Head of caudate nucleus (tissue), 42 donors: Measurements from ENCODE around the gene NFIX.

Experiments
- DNase-seq, 42 donors: peaks; one replicate each; pipeline versions ENCODE4 v3.0.0 to v3.0.0-alpha.2; 2020 to 2021; ENCODE audit warnings: mixed read lengths in 7 of 42
- intact Hi-C: fragments of 100-400 bp; cut with DNase I; formaldehyde crosslinking; loops from one replicate; pipeline ENCODE4 v1.15.0; 2022

The NFIX gene

DNA sequence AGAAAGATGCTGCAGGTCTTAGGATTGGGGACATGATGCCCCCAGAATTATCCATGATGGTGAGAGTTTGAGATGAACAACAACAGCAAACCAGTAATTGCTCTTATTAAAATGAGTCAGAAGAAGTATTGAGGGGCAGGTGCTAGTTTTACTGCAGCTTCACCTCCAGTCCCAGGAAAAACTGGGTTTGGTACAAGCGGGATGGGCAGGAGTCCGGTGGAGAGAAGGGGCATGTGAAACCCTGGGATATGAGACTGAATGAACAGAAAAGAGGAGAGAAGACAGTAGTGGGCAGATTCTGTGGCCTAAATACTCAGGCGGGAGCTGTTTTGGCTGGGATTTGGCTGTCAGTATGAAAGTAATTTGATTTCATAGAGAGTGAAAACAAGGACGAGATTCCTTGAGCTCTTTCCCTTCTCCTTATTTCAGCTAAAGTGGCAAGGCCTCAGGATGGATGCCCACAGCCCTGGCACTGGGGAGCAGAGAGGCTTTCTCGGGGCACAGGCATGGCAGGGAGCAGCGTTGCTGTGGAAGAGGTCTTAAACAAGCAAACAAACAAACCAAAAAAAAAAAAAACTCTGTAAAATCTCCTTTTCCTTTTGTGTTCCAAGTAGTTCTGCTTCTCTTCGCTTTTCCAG lies 30.7 kb downstream of the NFIX start:
- DNase-seq, result peak in 8 of 42 donors; percentile 44 to 73 (median 60)
- intact Hi-C loops, result loop anchor here (5.0 kb wide), 1 partner anchor 36 kb away; no protein-coding TSS in a partner anchor

DNA sequence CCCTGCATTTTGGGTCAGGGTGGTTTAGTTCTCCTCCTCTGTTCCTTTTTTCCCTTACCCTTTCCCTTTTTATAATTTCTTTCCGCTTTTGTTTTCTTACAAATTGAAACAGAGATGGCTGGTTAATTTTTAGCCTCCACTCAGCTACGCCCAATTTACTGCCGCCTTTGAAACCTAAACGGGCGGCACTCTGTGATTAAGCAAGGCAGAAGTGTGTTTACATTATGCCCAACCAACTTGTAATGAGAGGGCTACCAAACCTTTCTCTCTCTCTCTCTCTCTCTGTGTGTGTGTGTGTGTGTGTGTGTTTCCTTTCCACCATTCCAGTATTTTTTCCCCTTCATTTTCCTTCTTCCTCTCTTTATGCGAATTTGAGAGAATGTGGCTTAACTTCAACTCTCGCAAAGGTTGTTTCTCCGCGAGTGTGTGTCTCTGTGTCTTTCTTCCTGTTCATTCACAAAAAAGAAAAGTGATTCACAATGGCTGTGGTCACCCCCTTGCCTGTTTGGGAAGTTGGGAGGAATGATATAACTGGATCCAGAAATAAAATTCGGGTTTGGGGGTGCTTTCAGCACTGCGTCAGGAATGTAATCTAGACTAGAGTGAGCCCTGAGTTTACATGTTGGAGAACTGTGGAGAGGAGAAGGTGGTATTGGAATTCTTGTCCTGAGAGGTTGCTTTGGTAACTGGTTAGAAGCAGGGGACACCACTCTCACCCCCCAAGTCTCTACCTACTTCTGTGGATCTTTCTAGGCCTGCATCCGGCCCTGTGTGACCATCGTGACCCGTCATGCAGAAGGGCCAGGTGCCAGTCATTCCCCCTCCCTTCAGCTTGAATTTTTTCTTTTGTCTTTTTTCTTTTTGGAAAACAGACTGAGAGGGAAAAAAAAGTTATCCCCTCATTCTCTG lies 31.4 kb downstream of the NFIX start:
- peak in 1 of 42 donors; percentile 46 for DNase-seq
- intact Hi-C loops, result loop anchor here (5.0 kb wide), 1 partner anchor 36 kb away; no protein-coding TSS in a partner anchor

DNA sequence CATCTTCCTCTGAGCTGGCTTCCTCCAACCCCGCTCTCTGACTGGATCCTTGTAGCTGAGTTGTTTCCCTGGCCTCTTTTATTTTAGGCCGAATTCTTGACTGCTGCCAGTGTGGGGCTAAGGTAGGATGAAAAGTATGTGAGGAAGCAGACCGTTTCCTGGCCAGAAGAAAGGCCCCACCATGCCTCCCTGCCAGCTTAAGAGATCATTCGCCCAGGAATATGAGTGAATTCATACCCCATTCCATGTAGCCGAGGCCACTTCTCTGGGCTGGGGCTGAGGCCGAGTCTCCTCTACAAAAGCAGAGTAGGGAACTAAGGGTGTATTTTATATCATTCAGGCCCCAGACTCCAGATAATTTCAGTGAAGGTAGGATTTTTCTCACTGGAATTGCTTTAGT lies 32.3 kb downstream of the NFIX start:
- DNase-seq, result no peak
- intact Hi-C loops, result loop anchor here (5.0 kb wide), 1 partner anchor 35 kb away; no protein-coding TSS in a partner anchor

DNA sequence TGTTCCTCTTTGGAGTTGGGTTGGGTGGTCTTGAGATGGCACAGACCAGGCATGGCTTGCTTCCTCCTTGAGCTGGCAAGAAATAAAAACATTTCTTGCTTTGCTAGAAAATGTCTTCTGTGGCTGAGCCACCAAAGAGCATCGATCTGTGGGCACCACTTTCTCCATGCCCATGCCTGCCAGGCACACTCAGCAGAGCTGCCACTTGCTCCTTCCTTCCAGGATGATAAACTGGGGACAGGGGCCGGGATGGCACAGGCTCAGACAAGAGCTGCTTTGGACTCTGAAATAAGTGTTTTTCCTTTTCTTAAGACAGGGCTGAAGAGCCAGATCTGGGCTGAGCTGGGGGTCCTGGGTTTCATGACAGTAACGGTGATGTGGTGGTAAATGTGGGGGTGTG lies 32.8 kb downstream of the NFIX start:
- intact Hi-C loops, result loop anchor here (5.0 kb wide), 1 partner anchor 34 kb away; no protein-coding TSS in a partner anchor

DNA sequence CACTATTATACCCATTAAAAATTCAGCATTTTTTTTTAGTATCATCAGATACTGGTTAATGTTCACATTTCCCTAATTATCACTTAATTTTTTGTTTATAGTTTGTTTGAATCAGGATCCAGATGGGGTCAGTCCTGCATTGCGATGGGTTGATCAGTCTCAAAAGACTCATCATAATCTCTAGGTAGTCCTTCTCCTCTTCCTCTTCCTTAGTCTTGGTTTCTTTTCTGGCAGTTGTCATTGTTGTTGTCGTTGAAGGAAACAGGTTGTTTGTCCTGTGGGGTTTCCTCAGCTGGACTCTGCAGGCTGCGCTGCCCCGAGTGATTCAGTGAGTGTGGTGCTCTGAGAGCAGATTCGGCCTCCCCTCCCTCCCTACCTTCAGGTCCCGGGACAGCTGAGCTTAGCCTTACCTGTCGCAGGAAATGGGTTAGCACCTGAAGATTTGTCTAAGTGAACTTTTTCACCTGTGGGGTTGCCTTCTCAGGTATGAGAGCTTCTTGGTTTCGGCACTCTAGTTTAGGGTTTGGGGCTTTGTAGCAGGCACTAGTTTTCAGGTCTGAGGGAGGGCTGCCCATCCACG lies 34.1 kb downstream of the NFIX start:
- intact Hi-C loops, result loop anchor here (5.0 kb wide), 1 partner anchor 33 kb away; no protein-coding TSS in a partner anchor
- no peak for DNase-seq

More for the DNA sequence above, 32.8 kb downstream of the NFIX start:
- peak in 2 of 42 donors; percentile 9 to 39 for DNase-seq

DNA sequence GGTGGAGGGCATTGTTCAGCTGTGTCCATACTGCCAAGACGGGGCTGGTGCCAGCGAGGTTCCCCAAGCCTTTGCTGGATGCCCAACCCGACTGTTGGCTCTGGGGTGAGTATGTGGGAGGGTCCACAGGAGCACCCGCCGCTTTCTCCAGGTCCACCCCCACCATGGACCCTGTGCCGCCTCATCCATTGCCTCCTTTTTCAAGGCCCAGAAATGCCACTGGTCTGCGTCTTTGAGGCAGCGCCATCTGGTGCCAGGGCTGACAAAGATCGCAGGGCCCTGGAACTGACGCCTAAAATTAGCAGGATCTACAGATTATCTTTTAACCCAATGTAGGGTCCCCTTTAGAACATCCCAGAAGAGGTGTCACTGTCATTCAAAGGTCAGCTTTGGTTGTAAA lies 34.6 kb downstream of the NFIX start:
- peak; percentile 51 to 90 (median 76) for DNase-seq
- intact Hi-C loops, result loop anchor here (5.0 kb wide), 3 partner anchors 32 to 48 kb away; no protein-coding TSS in a partner anchor

DNA sequence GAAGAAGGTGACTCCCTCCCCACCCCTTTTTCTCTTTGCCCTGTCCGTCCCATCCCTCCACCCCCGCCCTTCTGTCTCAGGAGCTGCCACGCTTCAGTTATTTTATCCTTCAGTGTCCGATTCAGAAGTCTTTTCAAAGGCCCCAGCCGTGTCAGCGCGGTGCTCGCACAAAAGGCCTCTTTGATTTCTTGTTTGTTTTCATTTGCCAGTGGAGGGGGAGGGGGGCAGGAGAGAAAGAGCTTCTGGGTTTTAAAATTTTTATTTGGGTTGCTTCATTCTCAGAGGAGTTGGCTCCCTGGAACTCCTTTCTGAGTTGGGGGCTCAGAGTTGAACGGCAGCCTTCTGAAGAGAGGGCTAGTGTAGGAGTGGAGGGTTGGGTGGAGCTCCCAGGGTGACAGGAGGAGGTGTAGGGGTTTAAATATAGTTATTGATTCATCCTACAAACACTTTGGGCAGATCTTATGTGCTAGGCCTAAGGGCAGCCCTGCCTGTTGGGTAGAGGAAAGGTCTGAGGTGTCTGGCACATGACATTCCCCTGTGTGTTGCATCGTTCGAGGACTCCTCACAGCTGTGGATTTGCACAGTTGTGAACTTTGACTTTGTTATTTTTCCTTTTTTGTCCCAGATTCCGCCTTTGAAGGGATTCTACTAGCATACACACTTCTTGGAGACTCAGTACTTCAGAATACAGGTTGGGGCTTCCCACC lies 36.8 kb downstream of the NFIX start:
- intact Hi-C loops, result loop anchor here (5.0 kb wide), 2 partner anchors 40 to 50 kb away; no protein-coding TSS in a partner anchor
- peak; percentile 60 to 90 (median 79) for DNase-seq

DNA sequence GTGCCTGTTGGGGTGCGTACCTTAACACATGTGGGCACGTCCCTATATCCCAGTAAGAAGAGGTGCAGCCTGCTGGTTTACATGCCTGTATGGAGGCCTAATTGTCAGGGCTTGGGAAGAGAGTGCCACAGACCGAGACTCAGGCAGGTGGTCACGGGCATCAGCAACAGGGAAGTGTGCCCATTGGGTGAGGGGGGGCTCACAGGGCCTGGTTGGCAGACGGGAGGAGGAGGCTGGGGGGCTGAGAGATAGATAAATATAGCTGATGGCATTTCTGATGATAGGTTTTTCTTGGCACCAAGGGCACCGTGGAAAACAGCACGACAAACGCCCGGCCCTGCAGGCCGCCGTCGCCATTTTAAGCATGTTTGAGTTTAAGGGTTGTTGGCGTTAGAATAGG lies 37.6 kb downstream of the NFIX start:
- intact Hi-C loops, result loop anchor here (5.0 kb wide), 2 partner anchors 39 to 51 kb away; no protein-coding TSS in a partner anchor
- peak in 3 of 42 donors; percentile 33 to 53 (median 42) for DNase-seq

DNA sequence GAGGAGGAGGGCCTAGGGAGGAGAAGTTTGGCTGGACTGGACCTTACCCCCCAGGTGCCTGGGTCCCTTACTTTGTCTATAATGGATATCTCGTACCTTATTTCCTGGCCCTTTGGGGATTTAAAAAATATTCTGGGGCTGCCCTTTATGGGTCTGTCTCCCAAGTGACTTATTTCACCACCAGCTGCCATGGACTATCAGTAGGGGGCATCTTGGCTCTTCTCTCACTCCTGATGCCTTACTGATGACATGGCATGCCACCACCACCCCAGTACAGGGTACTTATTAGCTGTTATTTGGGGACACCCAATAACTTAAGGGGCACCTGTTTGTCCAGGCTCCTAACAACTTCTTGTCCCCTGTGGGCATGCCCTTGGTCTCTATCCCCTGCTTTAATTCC lies 38.0 kb downstream of the NFIX start:
- peak in 18 of 42 donors; percentile 44 to 83 (median 65) for DNase-seq
- intact Hi-C loops, result loop anchor here (5.0 kb wide), 2 partner anchors 39 to 51 kb away; no protein-coding TSS in a partner anchor

DNA sequence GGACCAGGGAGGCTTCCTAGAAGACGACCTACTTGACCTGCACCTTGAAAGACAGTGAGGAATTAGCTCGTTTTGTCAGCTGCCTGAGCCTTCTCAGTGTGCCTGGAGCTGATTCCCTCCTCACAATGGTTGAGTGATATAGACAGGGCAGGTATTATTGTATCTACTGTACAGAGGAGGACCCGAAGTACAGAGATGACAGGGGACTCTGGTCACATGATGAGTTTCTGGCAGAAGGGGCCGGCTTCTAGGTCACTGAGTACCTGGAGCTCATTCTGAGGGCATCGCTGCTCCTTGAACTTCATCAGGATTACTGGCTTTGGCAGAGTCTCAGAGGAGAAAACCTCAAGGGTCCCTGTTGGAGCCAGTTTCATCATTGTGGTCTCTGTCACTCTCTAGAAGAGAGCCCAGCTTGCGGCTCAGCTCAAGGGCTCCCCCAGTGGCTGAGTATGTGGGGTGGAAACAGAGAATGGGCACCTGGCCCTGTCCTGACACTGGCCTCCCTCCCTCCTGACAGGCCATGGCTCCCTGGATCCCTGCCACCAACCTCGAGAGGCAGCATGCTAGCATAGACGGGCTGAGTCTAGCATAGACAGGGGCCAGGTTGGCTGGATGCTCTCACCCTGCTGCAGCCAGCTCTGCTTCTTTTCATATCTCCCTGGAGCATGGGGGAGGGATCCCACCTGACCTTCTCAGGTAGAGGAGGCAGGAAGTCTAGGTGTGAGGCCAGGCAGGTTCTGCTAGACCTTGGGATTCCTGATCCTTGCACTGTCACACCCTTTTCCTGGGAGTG lies 38.7 kb downstream of the NFIX start:
- peak in 41 of 42 donors; percentile 63 to 94 (median 81) for DNase-seq
- intact Hi-C loops, result loop anchor here (5.0 kb wide), 2 partner anchors 38 to 52 kb away; no protein-coding TSS in a partner anchor

DNA sequence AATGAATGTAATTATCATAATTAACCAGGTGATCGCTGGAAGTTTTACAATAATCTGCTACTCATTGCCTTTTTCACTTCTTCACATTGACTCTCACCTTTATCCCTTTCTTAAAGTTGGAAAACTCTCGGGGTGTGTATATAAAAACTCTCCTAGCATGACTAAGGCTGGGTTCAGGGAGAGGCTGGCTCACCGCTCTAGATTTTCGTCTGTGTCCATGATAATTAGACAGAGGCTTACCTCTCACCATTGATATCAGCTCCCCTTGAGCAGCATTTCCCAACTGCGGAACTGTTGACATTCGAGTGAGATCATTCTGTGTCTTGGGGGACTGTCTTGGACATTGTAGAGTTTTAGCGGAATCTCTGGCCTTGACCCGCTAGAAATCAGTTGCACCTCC lies 39.4 kb downstream of the NFIX start:
- intact Hi-C loops, result loop anchor here (5.0 kb wide), 2 partner anchors 38 to 52 kb away; no protein-coding TSS in a partner anchor
- DNase-seq, result no peak

DNA sequence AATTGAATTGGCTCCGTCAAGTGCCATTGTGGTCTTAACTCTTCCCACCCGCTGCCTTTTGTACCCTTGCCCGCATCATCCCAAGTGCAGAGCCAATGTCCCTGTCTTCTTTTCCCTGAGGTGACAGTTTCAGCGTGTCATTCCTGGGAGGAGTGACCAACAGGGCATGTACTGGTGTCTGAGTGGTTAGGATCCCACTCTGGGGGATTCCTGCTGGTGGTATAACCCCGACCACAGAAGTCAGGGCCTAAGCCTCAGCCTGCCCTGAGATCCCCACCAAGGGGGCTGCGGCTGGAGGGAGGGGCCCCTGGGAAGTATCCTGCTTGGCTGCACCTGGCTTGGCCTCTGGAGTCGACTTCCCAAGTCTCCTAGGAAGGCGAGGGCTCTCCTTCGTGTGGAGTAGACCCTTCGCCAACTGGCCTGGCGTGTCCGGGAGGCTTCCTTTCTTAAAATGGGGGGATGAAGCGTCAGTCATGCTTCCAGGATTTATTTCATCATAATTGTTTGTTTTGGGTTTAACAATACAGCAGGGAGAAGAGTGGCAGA lies 40.6 kb downstream of the NFIX start:
- no peak for DNase-seq
- intact Hi-C loops, result no loop called here

DNA sequence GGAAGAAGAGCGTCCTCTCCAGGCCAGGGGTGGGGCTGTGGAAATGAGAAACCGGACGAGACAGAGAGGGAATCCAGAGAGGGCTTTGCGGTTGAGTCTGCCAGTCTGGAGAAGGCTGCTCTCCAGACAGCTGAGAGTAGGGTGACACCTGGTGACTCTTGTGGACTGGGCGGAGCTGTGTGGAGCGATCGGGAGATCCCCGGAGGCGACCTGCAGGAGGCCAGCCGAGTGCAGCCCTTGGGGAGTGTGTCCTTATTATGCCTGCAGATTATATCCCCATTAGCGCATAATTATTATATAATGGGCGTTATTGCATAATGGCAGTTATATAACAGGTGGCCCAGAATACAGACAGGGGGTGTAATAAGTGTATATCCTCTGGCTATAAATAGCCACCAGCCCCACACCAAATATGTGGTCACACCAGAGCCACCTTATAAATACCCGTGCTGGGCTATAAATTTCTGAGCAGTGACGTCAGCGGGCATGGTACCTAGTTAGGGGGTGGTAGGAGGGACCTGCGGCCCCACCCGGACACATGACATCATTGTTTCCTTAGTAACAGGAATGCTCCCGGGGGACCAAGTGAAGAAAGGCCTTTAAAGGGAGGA lies 41.2 kb downstream of the NFIX start:
- intact Hi-C loops, result no loop called here
- DNase-seq, result no peak

DNA sequence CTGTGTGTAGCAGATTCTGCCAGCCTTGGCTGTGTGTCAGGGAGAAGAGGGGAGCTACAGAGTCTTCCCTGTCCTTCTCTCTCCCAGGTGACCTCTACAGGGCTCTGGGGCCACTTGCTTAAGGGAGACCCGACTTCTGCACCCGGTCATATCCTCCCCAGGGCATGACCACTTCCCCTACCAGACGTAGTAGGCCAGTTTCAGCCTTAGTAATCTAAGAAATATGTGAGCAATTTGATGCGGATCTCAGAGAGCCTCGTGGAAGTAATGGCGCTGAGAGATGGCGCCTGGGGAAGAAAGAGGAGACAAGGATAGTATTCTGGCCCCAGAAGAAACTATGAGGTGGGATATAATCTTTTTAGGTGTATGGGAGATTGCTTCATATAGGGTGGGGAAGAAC lies 41.9 kb downstream of the NFIX start:
- no peak for DNase-seq
- intact Hi-C loops, result no loop called here

DNA sequence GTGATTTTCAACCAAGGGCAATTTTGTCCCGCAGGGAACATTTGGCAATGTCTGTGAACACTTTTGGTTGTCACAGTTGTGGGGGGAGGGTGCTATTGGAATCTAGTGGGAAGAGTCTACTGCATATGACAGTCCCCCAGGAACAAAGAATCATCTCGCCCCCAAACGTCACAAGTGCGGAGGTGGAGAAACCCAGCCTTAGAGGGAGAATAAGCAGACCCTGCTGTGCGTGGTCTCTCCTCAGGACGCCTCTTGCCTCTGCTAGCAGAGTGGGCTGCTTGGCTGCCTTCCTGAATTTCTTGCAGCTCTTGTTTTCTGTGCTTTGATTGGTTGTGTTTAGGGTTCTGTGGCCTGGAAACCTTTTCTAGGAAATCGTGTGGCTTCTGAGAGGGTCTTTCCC lies 42.5 kb downstream of the NFIX start:
- intact Hi-C loops, result no loop called here

DNA sequence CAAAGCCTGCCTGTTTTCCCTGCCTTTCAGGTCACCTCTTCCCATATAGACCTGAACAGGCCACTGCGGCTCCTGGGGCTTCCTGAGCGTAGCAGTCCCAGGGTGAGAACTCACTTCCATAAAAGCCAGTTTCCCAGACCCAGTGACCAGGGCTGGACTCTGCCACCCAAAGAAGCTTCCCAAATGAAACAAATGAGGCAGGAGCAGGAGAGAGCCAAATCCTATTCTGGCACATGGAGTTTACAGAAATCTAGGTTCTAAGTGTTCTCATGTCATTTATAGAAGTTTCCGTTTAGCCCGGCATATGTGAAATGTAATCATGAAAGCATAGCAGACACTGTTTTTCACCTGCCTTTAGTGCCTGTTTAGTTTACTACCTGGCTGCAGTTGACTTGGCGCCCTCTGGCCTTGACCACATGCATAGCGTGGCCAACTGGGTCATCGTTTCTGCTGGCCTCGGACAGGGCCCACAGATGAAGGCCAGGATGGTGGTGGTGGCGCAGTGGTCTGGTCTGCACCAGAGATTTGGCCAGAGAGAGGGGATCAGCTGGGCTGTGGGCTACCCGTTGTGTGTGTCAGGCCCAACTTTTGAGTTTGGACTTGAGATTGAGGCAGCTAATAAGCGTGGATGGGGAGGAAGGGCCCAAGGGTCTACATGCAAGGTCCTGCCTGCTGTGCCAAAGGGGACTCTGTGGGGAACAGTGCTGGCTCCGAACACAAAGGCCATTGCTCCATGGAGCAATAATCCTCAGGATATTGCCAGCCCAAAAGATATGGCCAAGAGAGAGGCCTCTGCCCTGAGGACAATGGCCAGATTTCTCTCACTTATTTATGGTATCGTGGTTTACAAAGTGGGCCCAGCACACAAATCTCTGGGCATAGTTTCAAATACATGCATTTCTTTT lies 43.3 kb downstream of the NFIX start:
- intact Hi-C loops, result no loop called here
- DNase-seq, result no peak

More for the DNA sequence above, 42.5 kb downstream of the NFIX start:
- peak in 2 of 42 donors; percentile 2 to 13 for DNase-seq
